Measurements from ENCODE around the gene VSIG8. TPM values are rescaled to one million over a fixed set of nuclear protein-coding genes. Genes with fewer than 3 reads are reported as not detected.

Gene VSIG8
- total and polyA plus RNA-seq, 2 donors (not counting 1 experiment from before 2014, with no cell fraction given), result not detected

GRCh38 chr1:159849626-159850366 lies 12.7 kb downstream of the VSIG8 start:
- Histone ChIP-seq H3K9ac (ENCODE audit: low read length) (no peak overlapping the region), H3K27ac (ENCODE audit: low read length in 2 of 2) (no peak overlapping the region), H3K79me2 (ENCODE audit: control insufficient read depth, insufficient read depth, low read length) (no peaks in the 10 kb centered on the region), H3K9me3 (ENCODE audit: control extremely low read depth in 1 of 3, control insufficient read depth in 2 of 3, insufficient read depth in 1 of 3, low read length in 2 of 3) (no peaks in the 10 kb centered on the region), H3K4me2 (replicated peaks; ENCODE audit: low read depth, low read length, poor library complexity, severe bottlenecking) (no peak overlapping the region), H4K20me1 (ENCODE audit: control insufficient read depth, insufficient read depth, low read length, poor library complexity, severe bottlenecking) (no peaks in the 10 kb centered on the region), H3K4me1 (ENCODE audit: control insufficient read depth in 2 of 2, insufficient read depth in 2 of 2, low read length in 2 of 2) (peaks cover 0 to 8% of the 10 kb centered on the region in 2 donors), H3K36me3 (replicated peaks in 1 of 2; ENCODE audit: control extremely low read depth in 1 of 2, control insufficient read depth in 1 of 2, extremely low read depth in 1 of 2, insufficient read depth in 2 of 2, low read length in 1 of 2) (no peaks in the 10 kb centered on the region), H3K4me3 (ENCODE audit: control extremely low read depth in 1 of 5, extremely low read depth in 1 of 5, insufficient read depth in 1 of 5, low read depth in 2 of 5, low read length in 4 of 5) (no peak overlapping the region), H3K27me3 (replicated peaks in 1 of 4; ENCODE audit: control extremely low read depth in 1 of 4, control insufficient read depth in 3 of 4, insufficient read depth in 4 of 4, low read length in 3 of 4) (peaks cover 0 to 19% (median 4%) of the 10 kb centered on the region in 4 experiments), H2AFZ (ENCODE audit: insufficient read depth, low read depth, low read length, poor library complexity, severe bottlenecking) (no peak overlapping the region)
- ATAC-seq (ENCODE audit: low read depth) (no peak), DNase-seq (no peak)
- H3K4me3 Mint-ChIP-seq, result no peak overlapping the region
- H3K9me3 Mint-ChIP-seq (ENCODE audit: insufficient read depth), result no peaks in the 10 kb centered on the region
- no peak overlapping the region for H3K27ac Mint-ChIP-seq
- CTCF ChIA-PET, result interaction anchor here (1.7 to 1.8 kb wide), 3 partner anchors 9 to 158 kb away, joined by 4 to 6 read pairs (median 5); no protein-coding TSS in a partner anchor
- intact Hi-C loops (cut with micrococcal nuclease), result loop anchor here (5.0 kb wide), 1 partner anchor 88 kb away; no protein-coding TSS in a partner anchor
- no CpG with 5 or more reads among the region's 2 CpGs for WGBS (ENCODE audit: insufficient coverage)
- H3K27me3 Mint-ChIP-seq, result peaks cover 27% of the 10 kb centered on the region
- POLR2A ChIA-PET, result no interaction called here
- peaks cover 8% of the 10 kb centered on the region for H3K4me1 Mint-ChIP-seq
- TF ChIP-seq CTCF (IDR thresholded peaks at IDR 0.05) (no peak), EZH2 (IDR thresholded peaks at IDR 0.05; ENCODE audit: borderline replicate concordance, insufficient read depth, low read depth, low read length, poor library complexity, severe bottlenecking) (no peak)

DNA sequence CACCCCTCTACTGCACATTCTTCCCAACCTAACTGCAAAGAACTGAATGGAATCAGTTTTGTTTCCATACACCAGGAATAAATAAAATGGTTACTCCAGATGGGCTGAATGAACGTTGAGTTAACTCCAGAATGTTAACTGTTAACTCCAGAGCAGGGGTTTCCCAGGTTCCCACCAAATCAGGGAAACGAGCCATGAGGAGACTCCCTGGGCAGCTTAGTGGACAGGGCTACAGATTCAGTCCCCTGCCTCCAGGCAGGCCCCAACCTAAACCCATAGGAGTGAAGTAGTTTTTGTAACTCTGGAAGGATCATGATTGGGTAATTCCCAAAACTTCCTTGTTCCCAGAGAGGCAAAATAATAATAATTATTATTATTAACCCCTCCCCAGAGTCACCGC lies 14.1 kb downstream of the VSIG8 start:
- no peak for TF ChIP-seq EZH2 (IDR thresholded peaks at IDR 0.05; ENCODE audit: borderline replicate concordance, insufficient read depth, low read depth, low read length, poor library complexity, severe bottlenecking)
- TF ChIP-seq CTCF (IDR thresholded peaks at IDR 0.05), result no peak
- ATAC-seq (ENCODE audit: low read depth) (no peak), DNase-seq (no peak)
- peaks cover 40% of the 10 kb centered on the region for H3K27me3 Mint-ChIP-seq
- H3K27ac ChIP-seq (ENCODE audit: low read length in 2 of 2), result no peak overlapping the region
- H3K27me3 ChIP-seq (replicated peaks in 1 of 4; ENCODE audit: control extremely low read depth in 1 of 4, control insufficient read depth in 3 of 4, insufficient read depth in 4 of 4, low read length in 3 of 4), result peaks cover 0 to 17% (median 7%) of the 10 kb centered on the region in 4 experiments
- H3K27ac Mint-ChIP-seq, result no peak overlapping the region
- H3K4me2 ChIP-seq (replicated peaks; ENCODE audit: low read depth, low read length, poor library complexity, severe bottlenecking), result no peak overlapping the region
- H3K4me1 Mint-ChIP-seq, result peaks cover 2% of the 10 kb centered on the region
- H3K9me3 ChIP-seq (ENCODE audit: control extremely low read depth in 1 of 3, control insufficient read depth in 2 of 3, insufficient read depth in 1 of 3, low read length in 2 of 3), result no peaks in the 10 kb centered on the region
- CTCF ChIA-PET, result interaction anchor here (1.0 kb wide), 1 partner anchor 28 kb away, joined by 3 read pairs; no protein-coding TSS in a partner anchor
- WGBS (ENCODE audit: insufficient coverage), result 73% methylated on average over 2 of the region's 3 CpGs
- H3K4me1 ChIP-seq (ENCODE audit: control insufficient read depth in 2 of 2, insufficient read depth in 2 of 2, low read length in 2 of 2), result no peaks in the 10 kb centered on the region
- no peak overlapping the region for H3K4me3 ChIP-seq (ENCODE audit: control extremely low read depth in 1 of 5, extremely low read depth in 1 of 5, insufficient read depth in 1 of 5, low read depth in 2 of 5, low read length in 4 of 5)
- H3K9me3 Mint-ChIP-seq (ENCODE audit: insufficient read depth), result no peaks in the 10 kb centered on the region
- H3K79me2 ChIP-seq (ENCODE audit: control insufficient read depth, insufficient read depth, low read length), result no peaks in the 10 kb centered on the region
- H2AFZ ChIP-seq (ENCODE audit: insufficient read depth, low read depth, low read length, poor library complexity, severe bottlenecking), result no peak overlapping the region
- H3K36me3 ChIP-seq (replicated peaks in 1 of 2; ENCODE audit: control extremely low read depth in 1 of 2, control insufficient read depth in 1 of 2, extremely low read depth in 1 of 2, insufficient read depth in 2 of 2, low read length in 1 of 2), result no peaks in the 10 kb centered on the region
- intact Hi-C loops (cut with micrococcal nuclease), result no loop called here
- POLR2A ChIA-PET, result no interaction called here
- no peaks in the 10 kb centered on the region for H4K20me1 ChIP-seq (ENCODE audit: control insufficient read depth, insufficient read depth, low read length, poor library complexity, severe bottlenecking)
- H3K9ac ChIP-seq (ENCODE audit: low read length), result no peak overlapping the region
- no peak overlapping the region for H3K4me3 Mint-ChIP-seq
